Vagina (tissue), 2 donors: ENCODE results near the gene PCF11. TPM values are rescaled to one million over a fixed set of nuclear protein-coding genes. Genes with fewer than 3 reads are reported as not detected.
A peak's percentile ranks its signal among the peaks of the same experiment; 100 is the strongest.

Experiments used
- DNase-seq, 2 donors: peaks; one replicate each; pipeline ENCODE4 v3.0.0-alpha.2; 2017; ENCODE audit errors: extremely low spot score in 2 of 2
- H3K27ac ChIP-seq: fragments of 200-600 bp; sonication (generic); one replicate; pipeline ENCODE4 v1.5.1; 2019
- H3K27me3 ChIP-seq: fragments of 200-600 bp; sonication (generic); one replicate; pipeline ENCODE4 v1.5.1; 2019
- H3K36me3 ChIP-seq, 2 donors: fragments of 200-600 bp; sonication (generic); one replicate each; pipeline ENCODE4 v1.5.1; 2017 to 2019
- H3K4me1 ChIP-seq: fragments of 200-600 bp; sonication (generic); one replicate; pipeline ENCODE4 v1.5.1; 2019
- H3K4me3 ChIP-seq, 2 donors: fragments of 200-600 bp; sonication (generic); 1 replicate in 1 of 2; 2 replicates in 1 of 2; pipeline ENCODE4 v1.5.1; 2016 to 2019
- H3K9me3 ChIP-seq: fragments of 200-600 bp; sonication (generic); one replicate; pipeline ENCODE4 v1.5.1; 2019
- POLR2A ChIP-seq, 2 donors: fragments of 450-650 bp; IDR thresholded peaks; one replicate each; pipeline ENCODE4 v1.6.1; 2017; ENCODE audit warnings: antibody characterized with exemption in 2 of 2, mild to moderate bottlenecking in 2 of 2, moderate library complexity in 2 of 2
- POLR2AphosphoS5 ChIP-seq, 2 donors: sonication (generic); formaldehyde crosslinking; IDR thresholded peaks; one replicate each; pipeline ENCODE4 v1.9.0; 2017; ENCODE audit warnings: antibody characterized with exemption in 2 of 2, mild to moderate bottlenecking in 2 of 2, low read depth in 1 of 2; ENCODE audit not compliant: insufficient read depth in 1 of 2
- intact Hi-C: fragments of 100-400 bp; cut with DNase I; formaldehyde crosslinking; loops from one replicate; pipeline ENCODE4 v1.15.1; 2023
- total RNA-seq: library from RNA; depleted of rRNA; stranded (reverse); fragments of >200 nt; gene quantifications from one replicate; pipeline ENCODE4 v1.2.3, GENCODE V29; 2016
- TF ChIP-seq, protein P1 (sequence below), 3 experiments: fragments of 450-650 bp in 2 of 3; fragments of 200-600 bp in 1 of 3; sonication (generic) in 1 of 3; IDR thresholded peaks; one replicate each; pipeline ENCODE4 v1.5.1; 2017 to 2019; ENCODE audit warnings: antibody characterized with exemption in 3 of 3, mild to moderate bottlenecking in 2 of 3, moderate library complexity in 2 of 3

The PCF11 gene
- total RNA-seq, 1 donor from 2014 or later, result 102 TPM

- Histone ChIP-seq H3K27ac (peak overlapping the region; percentile 20), H3K9me3 (no peaks in the 10 kb centered on the region), H3K4me3 (no peak overlapping the region), H3K36me3 (peaks cover 0 to 32% of the 10 kb centered on the region in 2 donors), H3K27me3 (no peaks in the 10 kb centered on the region), H3K4me1 (peaks cover 62% of the 10 kb centered on the region)
- DNase-seq, result no peak
- TF ChIP-seq POLR2AphosphoS5 (IDR thresholded peaks at IDR 0.05; ENCODE audit: insufficient read depth in 1 of 2, low read depth in 1 of 2) (no peak), POLR2A (IDR thresholded peaks at IDR 0.05) (no peak)
- TF ChIP-seq, protein P1, sequence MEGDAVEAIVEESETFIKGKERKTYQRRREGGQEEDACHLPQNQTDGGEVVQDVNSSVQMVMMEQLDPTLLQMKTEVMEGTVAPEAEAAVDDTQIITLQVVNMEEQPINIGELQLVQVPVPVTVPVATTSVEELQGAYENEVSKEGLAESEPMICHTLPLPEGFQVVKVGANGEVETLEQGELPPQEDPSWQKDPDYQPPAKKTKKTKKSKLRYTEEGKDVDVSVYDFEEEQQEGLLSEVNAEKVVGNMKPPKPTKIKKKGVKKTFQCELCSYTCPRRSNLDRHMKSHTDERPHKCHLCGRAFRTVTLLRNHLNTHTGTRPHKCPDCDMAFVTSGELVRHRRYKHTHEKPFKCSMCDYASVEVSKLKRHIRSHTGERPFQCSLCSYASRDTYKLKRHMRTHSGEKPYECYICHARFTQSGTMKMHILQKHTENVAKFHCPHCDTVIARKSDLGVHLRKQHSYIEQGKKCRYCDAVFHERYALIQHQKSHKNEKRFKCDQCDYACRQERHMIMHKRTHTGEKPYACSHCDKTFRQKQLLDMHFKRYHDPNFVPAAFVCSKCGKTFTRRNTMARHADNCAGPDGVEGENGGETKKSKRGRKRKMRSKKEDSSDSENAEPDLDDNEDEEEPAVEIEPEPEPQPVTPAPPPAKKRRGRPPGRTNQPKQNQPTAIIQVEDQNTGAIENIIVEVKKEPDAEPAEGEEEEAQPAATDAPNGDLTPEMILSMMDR (IDR thresholded peaks at IDR 0.05), result no peak
- intact Hi-C loops, result no loop called here
Measured at GRCh38 chr11:83162377-83162776, 5.4 kb downstream of the PCF11 start.

DNA sequence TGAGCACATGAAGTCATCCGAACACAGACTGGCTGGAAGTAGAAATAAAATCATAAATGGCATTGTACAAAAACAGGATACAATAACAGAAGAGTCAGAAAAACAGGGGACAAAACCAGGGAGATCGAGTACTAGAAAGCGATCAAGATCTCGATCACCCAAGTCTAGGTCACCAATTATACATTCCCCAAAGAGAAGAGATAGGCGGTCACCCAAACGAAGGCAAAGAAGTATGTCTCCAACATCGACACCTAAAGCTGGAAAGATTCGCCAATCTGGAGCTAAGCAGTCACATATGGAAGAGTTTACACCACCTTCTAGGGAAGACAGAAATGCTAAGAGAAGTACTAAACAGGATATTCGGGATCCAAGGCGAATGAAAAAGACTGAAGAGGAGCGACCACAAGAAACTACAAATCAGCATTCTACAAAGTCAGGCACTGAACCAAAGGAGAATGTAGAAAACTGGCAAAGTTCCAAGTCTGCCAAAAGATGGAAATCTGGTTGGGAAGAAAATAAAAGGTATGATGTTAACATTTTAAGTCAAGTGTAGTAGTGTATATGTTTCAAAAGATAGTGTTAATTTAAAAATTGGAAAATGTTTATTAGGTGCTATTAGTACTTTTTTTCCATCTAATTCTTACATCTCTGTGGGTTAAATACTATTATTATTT is 9.4 kb downstream of the PCF11 start:
- H3K4me3 ChIP-seq, result no peak overlapping the region
- no peaks in the 10 kb centered on the region for H3K9me3 ChIP-seq
- no peak overlapping the region for H3K27ac ChIP-seq
- peaks cover 67% of the 10 kb centered on the region for H3K4me1 ChIP-seq
- intact Hi-C loops, result no loop called here
- H3K27me3 ChIP-seq, result no peaks in the 10 kb centered on the region
- no peak for TF ChIP-seq POLR2AphosphoS5 (IDR thresholded peaks at IDR 0.05; ENCODE audit: insufficient read depth in 1 of 2, low read depth in 1 of 2)
- TF ChIP-seq, protein P1 (IDR thresholded peaks at IDR 0.05), result no peak
- no peak for TF ChIP-seq POLR2A (IDR thresholded peaks at IDR 0.05)
- no peak for DNase-seq
- H3K36me3 ChIP-seq, result peaks cover 0 to 53% of the 10 kb centered on the region in 2 donors

DNA sequence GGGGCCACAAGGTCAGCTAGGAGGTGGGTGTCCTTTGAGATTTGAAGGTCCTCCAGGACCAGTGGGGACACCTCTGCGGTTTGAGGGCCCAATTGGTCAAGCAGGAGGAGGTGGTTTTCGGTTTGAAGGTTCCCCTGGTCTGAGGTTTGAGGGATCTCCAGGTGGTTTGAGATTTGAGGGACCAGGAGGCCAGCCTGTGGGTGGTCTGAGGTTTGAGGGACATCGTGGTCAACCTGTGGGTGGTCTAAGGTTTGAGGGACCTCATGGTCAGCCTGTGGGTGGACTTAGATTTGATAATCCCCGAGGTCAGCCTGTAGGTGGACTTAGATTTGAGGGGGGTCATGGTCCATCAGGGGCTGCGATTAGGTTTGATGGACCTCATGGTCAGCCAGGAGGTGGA is 11.8 kb downstream of the PCF11 start:
- Histone ChIP-seq H3K4me3 (no peak overlapping the region), H3K9me3 (no peaks in the 10 kb centered on the region), H3K36me3 (peaks cover 0 to 58% of the 10 kb centered on the region in 2 donors), H3K27me3 (no peaks in the 10 kb centered on the region), H3K4me1 (peaks cover 67% of the 10 kb centered on the region), H3K27ac (no peak overlapping the region)
- TF ChIP-seq POLR2A (IDR thresholded peaks at IDR 0.05) (no peak), POLR2AphosphoS5 (IDR thresholded peaks at IDR 0.05; ENCODE audit: insufficient read depth in 1 of 2, low read depth in 1 of 2) (no peak)
- TF ChIP-seq, protein P1 (IDR thresholded peaks at IDR 0.05), result no peak
- intact Hi-C loops, result no loop called here
- no peak for DNase-seq

GRCh38 chr11:83170865-83171264 is 13.9 kb downstream of the PCF11 start:
- intact Hi-C loops, result no loop called here
- DNase-seq, result no peak
- H3K27me3 ChIP-seq, result no peaks in the 10 kb centered on the region
- no peaks in the 10 kb centered on the region for H3K9me3 ChIP-seq
- H3K4me3 ChIP-seq, result peak overlapping the region in 1 of 2 donors; percentile 5
- H3K36me3 ChIP-seq, result peaks cover 0 to 48% of the 10 kb centered on the region in 2 donors
- no peak overlapping the region for H3K27ac ChIP-seq
- TF ChIP-seq POLR2AphosphoS5 (IDR thresholded peaks at IDR 0.05; ENCODE audit: insufficient read depth in 1 of 2, low read depth in 1 of 2), result no peak
- TF ChIP-seq, protein P1 (IDR thresholded peaks at IDR 0.05), result no peak
- no peak for TF ChIP-seq POLR2A (IDR thresholded peaks at IDR 0.05)
- H3K4me1 ChIP-seq, result peaks cover 77% of the 10 kb centered on the region

- H3K27ac ChIP-seq, result no peak overlapping the region
- H3K4me3 ChIP-seq, result no peak overlapping the region
- DNase-seq, result no peak
- peaks cover 92% of the 10 kb centered on the region for H3K4me1 ChIP-seq
- peaks cover 0 to 42% of the 10 kb centered on the region in 2 donors for H3K36me3 ChIP-seq
- H3K9me3 ChIP-seq, result no peaks in the 10 kb centered on the region
- H3K27me3 ChIP-seq, result no peaks in the 10 kb centered on the region
- no peak for TF ChIP-seq POLR2A (IDR thresholded peaks at IDR 0.05)
- TF ChIP-seq, protein P1 (IDR thresholded peaks at IDR 0.05), result no peak
- no peak for TF ChIP-seq POLR2AphosphoS5 (IDR thresholded peaks at IDR 0.05; ENCODE audit: insufficient read depth in 1 of 2, low read depth in 1 of 2)
- intact Hi-C loops, result no loop called here
Measured at GRCh38 chr11:83172551-83172950, 15.6 kb downstream of the PCF11 start.
